ENCODE results near the gene XRCC2. TPM values are rescaled to one million over a fixed set of nuclear protein-coding genes. Genes with fewer than 3 reads are reported as not detected.
"Not testable (repeated sequence)": the region's sequence is repeated elsewhere in the genome, so short reads cannot be mapped to it uniquely, and the experiment has no call there.

XRCC2 gene
- total RNA-seq, 4 donors from 2014 or later: 0.07 to 0.41 (median 0.20) TPM; not detected in 1

GRCh38 chr7:152654971-152655370, 21.0 kb downstream of the XRCC2 start:
- in situ Hi-C loops (cut with MboI; ENCODE audit: low sequenced_read_pairs in 4 of 4) (no loop called here), intact Hi-C loops (cut with DNase I; ENCODE audit: low total_unique reads) (no loop called here)
- H3K36me3 ChIP-seq: no peaks in the 10 kb centered on the region
- no peak for ATAC-seq
- DNase-seq: no peak
- no peak for TF ChIP-seq CTCF (IDR thresholded peaks at IDR 0.05 in 4 of 5, conservative IDR thresholded peaks at IDR 0.05 in 1 of 5)
- no peak for TF ChIP-seq POLR2A (IDR thresholded peaks at IDR 0.05)
- H3K4me1 ChIP-seq: no peaks in the 10 kb centered on the region
- H3K9me3 ChIP-seq: no peaks in the 10 kb centered on the region
- H3K4me3 ChIP-seq: no peak overlapping the region
- no peak overlapping the region for H3K27ac ChIP-seq
- H3K27me3 ChIP-seq: no peaks in the 10 kb centered on the region

- Histone ChIP-seq H3K36me3 (no peaks in the 10 kb centered on the region), H3K27ac (no peak overlapping the region), H3K9me3 (no peaks in the 10 kb centered on the region), H3K4me3 (no peak overlapping the region), H3K27me3 (no peaks in the 10 kb centered on the region), H3K4me1 (no peaks in the 10 kb centered on the region)
- DNase-seq (no peak), ATAC-seq (no peak)
- TF ChIP-seq CTCF (IDR thresholded peaks at IDR 0.05 in 4 of 5, conservative IDR thresholded peaks at IDR 0.05 in 1 of 5): no peak
- no peak for TF ChIP-seq POLR2A (IDR thresholded peaks at IDR 0.05)
- intact Hi-C loops (cut with DNase I; ENCODE audit: low total_unique reads): no loop called here
- in situ Hi-C loops (cut with MboI; ENCODE audit: low sequenced_read_pairs in 4 of 4): no loop called here
These were observed 26.7 kb downstream of the XRCC2 start for GRCh38 chr7:152649220-152649619.

GRCh38 chr7:152647009-152647408, 28.9 kb downstream of the XRCC2 start:
- Histone ChIP-seq H3K4me3 (no peak overlapping the region), H3K4me1 (no peaks in the 10 kb centered on the region), H3K27me3 (no peaks in the 10 kb centered on the region), H3K27ac (no peak overlapping the region), H3K9me3 (no peaks in the 10 kb centered on the region), H3K36me3 (no peaks in the 10 kb centered on the region)
- ATAC-seq (no peak), DNase-seq (no peak)
- TF ChIP-seq CTCF (IDR thresholded peaks at IDR 0.05 in 4 of 5, conservative IDR thresholded peaks at IDR 0.05 in 1 of 5): no peak
- TF ChIP-seq POLR2A (IDR thresholded peaks at IDR 0.05): no peak
- in situ Hi-C loops (cut with MboI; ENCODE audit: low sequenced_read_pairs in 4 of 4) (no loop called here), intact Hi-C loops (cut with DNase I; ENCODE audit: low total_unique reads) (no loop called here)

GRCh38 chr7:152646579-152646978, 29.4 kb downstream of the XRCC2 start:
- in situ Hi-C loops (cut with MboI; ENCODE audit: low sequenced_read_pairs in 4 of 4); H3K4me1 ChIP-seq; H3K27ac ChIP-seq; ATAC-seq; H3K9me3 ChIP-seq; H3K36me3 ChIP-seq; DNase-seq; H3K4me3 ChIP-seq; H3K27me3 ChIP-seq; intact Hi-C loops (cut with DNase I; ENCODE audit: low total_unique reads): not testable (repeated sequence)

GRCh38 chr7:152643979-152644559, 31.9 kb downstream of the XRCC2 start:
- TF ChIP-seq CTCF (IDR thresholded peaks at IDR 0.05 in 4 of 5, conservative IDR thresholded peaks at IDR 0.05 in 1 of 5) (no peak), POLR2A (IDR thresholded peaks at IDR 0.05) (no peak)
- Histone ChIP-seq H3K27ac (no peak overlapping the region), H3K27me3 (no peaks in the 10 kb centered on the region), H3K36me3 (no peaks in the 10 kb centered on the region), H3K9me3 (no peaks in the 10 kb centered on the region), H3K4me3 (no peak overlapping the region), H3K4me1 (no peaks in the 10 kb centered on the region)
- intact Hi-C loops (cut with DNase I; ENCODE audit: low total_unique reads): no loop called here
- no peak for ATAC-seq
- no peak for DNase-seq
- in situ Hi-C loops (cut with MboI; ENCODE audit: low sequenced_read_pairs in 4 of 4): no loop called here
